GM18870 (cell line): ENCODE data around the gene GTF3C1.
A peak's percentile ranks its signal among the peaks of the same experiment; 100 is the strongest.
"Not testable (repeated sequence)": the region's sequence is repeated elsewhere in the genome, so short reads cannot be mapped to it uniquely, and the experiment has no call there.

Experiments
- ATAC-seq: cut with Tn5 transposase; IDR thresholded peaks from one replicate; pipeline ENCODE4 v1.9.1; 2021; ENCODE audit warnings: moderate library complexity; ENCODE audit not compliant: unreplicated experiment

The GTF3C1 gene

DNA sequence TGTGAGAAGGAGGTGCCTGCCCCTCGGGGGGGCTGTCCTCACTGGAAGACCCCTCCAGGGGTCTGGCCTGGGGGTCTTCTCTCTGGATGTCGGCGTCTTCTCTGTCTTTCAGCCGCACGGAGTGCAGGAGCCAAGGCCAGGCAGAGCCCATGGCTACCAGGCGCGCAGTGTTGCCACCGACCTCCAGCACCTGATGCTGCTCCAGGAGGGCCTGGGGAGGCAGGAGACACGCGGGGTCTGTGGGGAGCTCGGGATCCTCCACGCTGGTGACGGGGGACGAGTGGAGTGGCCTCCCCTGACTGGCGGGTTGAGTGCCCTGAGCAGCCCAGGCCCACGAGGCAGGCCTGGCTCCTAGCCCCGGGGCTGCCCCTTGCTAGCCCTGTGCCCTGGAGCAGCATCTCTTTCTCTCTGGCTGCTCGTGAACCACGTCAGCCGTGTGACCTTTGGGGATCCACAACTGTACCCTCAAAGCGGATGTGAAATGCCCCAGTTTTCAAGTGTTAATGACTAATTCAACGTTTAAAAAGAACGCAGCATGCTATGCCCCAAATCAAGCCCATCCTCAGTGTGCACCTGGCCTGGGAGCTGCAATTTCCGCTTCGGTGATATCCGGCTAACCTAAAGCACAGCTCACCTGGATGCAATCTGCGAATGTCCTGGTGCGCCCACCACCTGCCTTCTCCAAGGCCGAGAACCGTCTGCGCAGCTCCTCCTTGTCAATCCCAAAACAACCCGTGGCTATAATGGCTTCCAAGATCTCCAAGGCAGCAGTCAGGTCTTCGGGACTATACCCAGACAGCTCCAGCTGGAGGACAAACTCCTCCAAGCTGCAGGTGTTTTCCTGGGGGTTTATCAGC, 84.9 kb downstream of the GTF3C1 start:
- no peak for ATAC-seq

DNA sequence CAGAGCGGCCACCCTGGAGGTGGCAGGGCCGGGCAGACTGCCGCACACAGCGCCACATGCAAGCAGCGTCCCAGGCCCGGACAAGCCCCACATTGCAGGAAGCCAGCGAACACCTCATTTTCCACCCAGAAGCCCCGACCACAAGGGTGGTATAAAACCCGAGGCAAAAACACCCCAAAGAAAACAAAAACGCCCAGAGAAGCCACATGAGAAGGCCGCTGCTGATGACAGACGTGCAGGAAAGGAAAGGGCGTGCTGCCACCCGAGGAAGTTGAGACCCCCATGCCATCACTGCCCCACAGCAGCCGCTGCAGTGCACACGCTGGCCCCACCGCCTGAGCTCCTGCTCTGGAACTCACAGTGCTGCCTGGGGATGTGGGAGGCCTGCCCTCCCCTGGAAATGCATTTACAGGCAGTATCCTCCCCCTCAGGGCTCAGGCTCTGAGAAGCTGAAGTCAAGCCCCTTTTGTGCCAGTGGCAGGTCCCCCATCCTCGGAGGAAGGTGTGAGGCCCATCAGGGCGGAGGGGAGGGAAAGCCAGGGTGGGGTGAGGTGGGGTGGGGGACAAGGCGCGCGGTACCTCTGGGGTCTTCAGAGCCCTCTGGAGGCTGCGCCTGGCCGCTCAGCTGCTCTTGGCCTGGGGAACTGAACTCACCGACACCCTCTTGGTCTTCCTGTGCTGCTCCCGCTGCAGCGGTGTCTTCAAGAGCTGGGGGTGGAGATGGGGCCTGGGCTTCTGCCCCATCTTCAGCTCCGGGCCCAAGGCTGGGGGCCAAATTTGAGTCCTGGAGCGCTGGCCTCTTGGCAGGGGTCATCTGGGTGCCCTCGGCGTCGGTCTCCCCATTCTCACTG, 85.7 kb downstream of the GTF3C1 start:
- no peak for ATAC-seq

DNA sequence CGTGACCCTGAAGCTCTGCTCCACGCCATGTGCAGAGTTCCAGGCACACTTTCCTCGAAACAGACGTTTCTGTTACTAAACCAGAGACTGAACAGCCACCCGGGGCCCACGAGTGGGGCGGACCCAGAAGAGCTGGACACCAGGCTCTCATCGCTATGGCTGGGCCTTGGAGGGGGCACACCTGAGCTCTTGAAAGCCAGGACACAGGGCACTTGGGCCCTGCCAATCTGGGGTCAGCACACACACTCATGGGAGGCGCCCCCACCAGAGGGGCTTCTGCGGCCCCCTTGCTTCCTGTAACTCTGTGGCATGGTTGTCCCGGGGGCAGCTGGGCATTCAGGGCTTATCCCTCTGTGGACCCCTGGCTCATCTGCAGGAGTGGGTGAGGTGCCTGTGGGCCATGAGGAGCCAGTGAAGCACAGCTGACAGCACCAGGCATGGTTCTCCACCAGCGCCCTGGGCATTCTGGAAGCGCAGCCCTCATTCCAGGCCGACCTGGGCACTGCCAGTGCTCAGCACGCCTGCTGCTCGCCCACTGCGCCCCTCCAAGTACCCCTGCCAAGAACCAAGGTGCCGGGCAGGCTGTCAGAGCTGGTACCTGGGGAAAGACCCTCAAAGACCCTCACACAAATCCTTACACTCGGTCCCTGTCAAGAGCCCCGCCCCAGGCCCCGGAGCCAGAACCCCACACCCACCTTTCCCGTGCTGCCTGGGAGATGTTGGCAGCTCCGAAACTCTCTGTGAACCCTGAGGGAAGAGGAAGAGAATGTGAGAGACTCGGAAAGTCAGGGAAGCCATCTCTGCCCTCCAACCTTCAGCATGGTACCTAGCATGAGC, 86.6 kb downstream of the GTF3C1 start:
- ATAC-seq: no peak

DNA sequence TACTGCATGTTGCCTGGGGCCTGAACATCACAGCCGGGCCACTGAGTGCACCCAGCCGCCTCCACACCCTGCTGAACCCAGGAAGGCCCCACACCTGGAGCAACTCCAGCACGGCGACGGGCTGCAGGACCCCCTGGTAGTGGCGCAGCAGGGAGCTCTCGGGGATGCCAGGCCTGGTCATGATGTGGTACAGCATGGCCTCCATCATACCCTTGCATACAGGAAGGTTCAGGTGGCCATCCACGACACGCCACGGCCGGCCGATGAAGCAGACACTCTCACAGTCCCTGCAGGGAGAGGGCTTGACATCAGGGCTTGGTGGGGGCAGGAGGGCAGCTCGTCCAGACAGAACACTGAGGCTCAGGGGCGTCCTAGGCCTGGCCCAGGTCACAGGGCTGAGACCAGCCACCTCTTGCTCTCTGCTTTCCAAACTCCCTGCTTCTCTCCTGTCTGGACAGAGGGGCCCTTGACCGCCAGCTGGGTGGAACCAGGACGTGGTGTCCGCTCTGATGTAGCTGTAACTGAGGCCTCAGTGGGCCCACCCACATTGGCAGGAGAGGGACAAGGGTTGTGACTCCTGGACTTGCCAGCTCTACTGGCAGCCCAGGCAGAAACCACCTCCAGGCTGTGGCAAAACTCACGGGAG, 87.4 kb downstream of the GTF3C1 start:
- no peak for ATAC-seq

DNA sequence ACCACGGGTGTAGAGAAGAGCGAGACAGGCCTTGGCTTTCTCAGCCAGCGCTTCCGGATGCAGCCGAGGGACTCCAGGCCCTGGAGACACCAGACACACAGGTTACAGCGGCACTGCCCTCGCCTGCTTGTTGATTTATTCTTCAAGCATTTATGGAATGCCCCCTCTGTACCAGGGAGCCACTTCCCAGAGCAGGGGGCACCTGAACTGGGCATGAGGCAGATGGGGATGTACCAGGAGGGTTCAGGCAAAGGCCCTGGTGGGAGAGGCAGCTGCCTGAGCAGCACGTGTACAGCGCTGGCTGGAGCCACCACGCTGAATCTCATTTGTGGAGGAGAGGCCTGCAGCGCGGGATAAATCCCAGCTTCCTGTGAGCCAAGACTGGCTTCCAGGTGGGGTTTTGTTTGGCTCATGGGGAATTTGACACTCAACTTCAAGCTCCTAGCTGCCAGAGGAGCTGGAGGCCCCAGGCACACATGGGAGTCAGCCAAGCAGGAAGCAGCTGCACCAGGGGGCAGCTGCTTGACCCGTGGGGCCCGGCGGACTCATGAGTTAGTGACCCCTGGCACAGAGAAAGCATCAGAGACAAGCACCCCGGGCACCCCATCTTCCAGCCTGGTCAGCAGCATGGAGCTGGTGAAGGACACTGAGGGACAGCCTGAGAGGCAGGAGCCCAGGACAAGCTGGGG, 88.1 kb downstream of the GTF3C1 start:
- no peak for ATAC-seq

DNA sequence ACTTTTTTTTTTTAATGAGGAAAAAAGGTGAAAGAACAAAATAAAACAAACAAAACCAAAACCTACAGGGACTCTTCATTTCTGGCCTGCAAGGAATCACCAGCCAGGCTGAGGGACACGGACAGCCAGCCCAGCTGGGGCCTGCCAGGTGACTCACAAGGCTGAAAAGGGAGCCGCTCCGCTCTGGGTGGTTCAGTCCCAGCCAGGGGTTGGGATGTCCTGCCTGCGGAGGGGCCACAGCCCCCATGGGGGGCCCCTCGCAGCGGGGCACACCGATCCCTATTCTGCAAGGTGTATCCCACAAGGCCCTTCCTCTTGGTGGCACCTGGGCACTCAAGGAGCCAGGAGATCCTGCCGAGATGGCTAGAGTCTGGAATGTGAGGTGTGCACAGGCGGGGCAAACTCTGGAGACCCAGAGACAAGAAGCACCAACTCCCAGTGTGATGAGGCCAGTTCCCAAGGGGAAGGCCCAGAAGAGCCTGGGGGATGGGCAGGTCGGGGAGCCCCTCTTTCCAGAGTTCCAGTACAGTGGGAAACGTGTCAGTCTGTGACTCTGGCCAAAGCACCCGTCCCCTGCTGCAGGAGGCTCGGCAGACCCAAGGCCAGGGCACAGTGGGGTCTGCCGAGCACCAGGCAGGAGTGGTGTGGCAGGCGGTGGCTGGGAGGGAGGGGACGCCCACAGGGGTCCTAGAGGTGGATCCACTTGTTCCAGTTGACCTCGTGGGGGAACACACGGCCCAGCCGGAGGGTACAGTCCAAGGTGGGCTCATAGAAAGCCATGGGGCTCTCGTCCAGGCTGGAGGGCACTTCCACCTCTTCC, 88.8 kb downstream of the GTF3C1 start:
- no peak for ATAC-seq

DNA sequence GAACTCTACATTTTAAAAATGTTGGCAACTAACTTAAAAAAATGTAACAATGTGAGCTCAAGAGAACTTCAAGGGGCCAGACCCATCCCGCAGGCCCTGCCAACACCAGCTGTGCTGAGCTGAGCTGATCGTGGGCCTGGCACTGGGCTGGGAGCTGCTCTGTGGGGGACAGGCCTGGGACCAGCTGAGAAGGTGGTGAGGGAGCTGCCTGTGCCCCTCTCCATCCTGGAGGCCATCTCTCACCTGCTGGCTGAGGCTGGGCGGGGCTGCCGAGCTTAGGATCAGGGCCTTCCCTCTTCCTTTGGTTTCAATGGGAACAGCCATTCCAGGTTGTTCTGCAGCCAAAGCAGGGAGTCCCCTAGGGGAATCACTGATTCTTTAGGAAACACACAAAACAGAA, 89.5 kb downstream of the GTF3C1 start:
- ATAC-seq: no peak

DNA sequence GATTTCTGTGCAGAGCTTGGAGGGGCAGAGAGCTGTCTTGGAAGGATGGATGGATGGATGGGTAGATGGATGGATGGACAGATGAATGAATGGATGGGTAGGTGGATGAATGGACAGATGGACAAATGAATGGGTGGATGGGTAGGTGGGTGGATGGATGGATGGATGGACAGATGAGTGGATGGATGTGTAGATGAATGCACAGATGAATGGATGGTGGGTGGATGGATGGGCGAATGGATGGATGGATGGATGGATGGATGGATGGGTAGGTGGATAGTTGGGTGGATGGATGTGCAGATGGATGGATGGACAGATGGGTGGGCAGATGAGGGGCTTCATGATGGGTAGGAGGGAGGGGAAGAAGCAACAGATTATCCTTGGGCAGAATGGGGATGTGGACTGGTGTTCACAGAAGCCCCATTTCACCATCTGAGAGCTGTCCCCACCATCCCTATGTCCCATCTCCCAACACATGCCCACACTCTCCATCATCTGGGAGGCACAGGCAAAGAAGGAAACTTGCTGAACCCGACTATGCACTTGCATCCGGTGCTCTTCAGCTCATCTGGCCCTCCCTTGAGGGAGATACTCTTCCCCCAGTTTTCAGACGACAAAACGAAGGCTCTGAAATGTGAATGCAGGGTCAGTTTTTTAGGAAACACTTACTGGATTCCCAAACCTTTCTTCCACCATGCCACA, 90.6 kb downstream of the GTF3C1 start:
- ATAC-seq: no peak

DNA sequence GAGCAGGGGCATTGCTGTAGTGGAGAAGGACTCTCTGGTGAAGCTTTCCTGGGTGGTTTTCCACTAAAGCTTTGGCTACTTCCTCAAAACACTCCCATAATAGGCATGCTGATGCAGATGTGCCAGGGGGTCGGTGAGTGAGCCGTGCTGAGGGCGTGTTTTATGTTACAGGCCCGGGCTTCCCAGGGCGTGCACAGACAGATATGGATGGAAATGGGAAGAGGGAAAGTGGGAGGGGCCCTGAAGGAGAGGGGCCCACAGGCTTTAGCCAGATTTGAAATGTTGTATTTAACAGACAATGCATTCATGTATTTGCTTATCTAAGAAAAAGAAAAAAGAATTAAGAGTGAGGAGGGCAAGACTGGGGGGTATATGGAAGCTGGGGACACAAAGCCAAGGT, 91.5 kb downstream of the GTF3C1 start:
- ATAC-seq: no peak

DNA sequence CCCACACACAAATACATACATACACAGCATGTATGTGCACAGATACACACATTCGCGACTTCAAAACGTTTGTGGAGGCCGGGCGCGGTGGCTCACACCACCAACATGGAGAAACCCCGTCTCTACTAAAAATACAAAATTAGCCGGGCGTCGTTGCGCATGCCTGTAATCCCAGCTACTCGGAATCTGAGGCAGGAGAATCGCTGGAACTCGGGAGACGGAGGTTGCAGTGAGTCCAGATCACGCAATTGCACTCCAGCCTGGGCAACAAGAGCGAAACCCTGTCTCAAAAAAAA, 92.2 kb downstream of the GTF3C1 start:
- not testable (repeated sequence) for ATAC-seq

DNA sequence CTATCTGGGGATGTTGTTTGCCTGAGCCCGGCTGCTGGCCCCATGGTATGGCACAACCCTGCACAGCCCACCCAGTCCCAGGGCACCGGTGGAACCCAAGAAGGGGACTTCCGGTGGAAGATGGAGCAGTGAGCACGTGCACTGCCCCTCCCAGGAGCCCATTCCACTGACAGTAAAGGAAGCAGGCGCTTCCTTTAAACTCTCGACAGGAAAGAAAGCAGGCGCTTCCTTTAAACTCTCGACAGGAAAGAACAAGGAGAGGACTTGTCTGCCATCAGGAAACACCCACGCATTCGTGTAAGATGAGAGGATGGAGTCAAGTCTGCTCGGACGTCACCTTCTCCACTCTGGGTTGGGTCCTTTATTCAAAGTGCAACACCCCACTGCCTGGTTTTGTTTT, 94.0 kb downstream of the GTF3C1 start:
- no peak for ATAC-seq

DNA sequence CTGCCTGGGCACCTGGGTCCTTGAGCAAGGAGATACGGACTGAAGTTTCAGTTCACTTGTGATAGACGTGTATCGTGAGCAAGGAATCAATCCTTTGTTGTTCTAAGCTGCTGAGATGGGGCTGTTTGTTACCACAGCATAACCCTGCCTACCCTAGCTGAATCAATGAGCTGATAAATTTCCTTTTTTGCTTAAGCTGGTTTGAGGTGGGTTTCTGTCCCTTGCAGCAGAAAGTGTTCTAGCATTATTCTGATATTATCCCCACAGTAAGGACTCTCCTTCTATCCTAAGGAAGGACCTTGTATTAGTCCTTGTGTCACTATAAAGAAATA, 96.3 kb downstream of the GTF3C1 start:
- ATAC-seq: no peak

DNA sequence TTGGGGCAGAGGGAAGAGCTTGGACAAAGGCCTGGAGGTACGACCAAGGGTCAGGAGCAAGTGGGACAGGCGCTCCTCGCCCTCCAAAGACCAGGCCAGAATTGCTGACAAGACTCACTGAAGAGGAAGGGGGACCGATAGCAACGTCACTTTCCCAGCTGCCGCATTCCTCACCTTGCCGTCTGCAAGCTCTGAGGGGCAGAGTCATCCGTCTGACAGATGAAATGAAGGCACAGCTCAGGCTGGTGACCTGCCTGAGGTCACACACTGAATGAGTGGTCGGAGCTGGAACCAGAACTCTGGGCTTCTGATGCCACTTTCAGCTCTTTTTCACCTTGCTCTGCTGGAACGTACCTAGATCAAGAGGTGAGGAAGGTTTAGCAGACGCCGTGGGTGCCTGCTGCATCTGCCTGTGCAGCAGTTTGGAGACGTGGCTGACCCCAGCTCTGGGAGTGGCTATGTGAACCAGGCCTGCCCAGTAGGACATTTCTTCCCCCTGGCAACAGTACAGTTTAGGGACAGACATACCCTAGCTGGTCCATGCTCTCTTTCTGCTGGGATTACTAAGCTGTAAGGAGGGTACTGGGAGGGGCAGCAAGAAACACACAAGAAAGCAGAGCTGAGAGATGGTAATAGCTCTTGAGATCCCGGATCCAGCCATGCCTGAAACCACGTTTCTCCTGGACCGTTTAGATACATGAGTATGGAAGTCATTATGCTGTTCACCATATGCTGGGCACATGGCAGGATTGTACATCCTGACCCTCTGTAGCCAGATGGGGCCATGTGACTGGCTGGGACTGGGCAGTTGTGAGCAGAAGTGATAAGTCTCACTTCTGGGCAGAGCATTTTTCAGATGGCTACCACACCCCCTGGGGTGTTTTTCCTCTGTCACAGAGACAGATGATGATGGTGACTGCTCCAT, 96.9 kb downstream of the GTF3C1 start:
- no peak for ATAC-seq

DNA sequence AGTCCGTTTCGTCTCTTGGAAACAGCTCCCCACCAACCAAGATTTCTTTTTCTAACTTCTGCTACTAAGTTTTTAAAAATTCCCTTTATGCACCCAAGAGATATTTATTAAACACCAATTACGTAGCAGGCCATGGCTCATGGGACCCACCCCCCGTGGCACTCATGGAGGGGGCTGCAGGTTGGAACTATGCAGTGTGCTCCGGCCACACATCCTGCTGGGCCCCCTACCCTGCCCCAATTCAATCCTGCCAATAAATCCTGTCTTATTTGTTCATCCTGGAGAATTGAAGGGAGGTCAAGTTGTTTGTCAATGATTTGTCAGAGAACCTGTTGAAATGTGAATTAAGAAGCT, 99.5 kb downstream of the GTF3C1 start:
- peak; percentile 23 for ATAC-seq

DNA sequence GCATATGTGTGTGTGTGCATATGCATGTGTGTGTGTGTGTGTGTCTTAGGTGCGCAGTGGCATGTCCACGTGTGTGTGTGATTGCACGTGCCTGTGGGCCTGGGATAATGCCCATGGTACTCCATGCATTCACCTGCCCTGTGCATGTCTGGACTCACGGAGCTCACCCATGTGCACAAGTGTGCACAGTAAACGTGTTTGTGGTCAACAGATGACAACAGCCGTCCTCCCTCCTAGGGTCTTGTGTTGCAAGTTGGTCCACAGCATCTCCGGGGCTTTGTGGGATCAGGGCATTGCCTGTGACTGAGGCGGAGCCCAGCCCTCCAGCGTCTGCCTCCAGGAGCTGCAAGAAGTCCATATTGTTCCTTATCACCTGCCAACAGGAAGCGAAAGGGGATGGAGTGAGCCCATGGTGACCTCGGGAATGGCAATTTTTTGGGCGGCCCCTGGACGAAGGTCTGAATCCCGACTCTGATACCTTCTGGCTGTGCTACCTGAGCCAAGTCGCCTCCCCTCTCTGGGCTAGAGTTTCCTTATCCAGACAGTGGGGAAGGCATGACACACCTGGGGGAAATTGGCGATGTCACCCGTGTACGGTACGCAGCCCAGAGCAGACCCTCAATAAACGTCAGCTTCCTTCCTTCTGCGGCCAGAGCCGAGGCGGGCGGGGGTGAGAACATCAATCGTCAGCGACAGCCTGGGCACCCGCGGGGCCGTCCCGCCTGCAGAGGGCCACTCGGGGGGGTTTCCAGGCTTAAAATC, 100.1 kb downstream of the GTF3C1 start:
- ATAC-seq: peak; percentile 38

DNA sequence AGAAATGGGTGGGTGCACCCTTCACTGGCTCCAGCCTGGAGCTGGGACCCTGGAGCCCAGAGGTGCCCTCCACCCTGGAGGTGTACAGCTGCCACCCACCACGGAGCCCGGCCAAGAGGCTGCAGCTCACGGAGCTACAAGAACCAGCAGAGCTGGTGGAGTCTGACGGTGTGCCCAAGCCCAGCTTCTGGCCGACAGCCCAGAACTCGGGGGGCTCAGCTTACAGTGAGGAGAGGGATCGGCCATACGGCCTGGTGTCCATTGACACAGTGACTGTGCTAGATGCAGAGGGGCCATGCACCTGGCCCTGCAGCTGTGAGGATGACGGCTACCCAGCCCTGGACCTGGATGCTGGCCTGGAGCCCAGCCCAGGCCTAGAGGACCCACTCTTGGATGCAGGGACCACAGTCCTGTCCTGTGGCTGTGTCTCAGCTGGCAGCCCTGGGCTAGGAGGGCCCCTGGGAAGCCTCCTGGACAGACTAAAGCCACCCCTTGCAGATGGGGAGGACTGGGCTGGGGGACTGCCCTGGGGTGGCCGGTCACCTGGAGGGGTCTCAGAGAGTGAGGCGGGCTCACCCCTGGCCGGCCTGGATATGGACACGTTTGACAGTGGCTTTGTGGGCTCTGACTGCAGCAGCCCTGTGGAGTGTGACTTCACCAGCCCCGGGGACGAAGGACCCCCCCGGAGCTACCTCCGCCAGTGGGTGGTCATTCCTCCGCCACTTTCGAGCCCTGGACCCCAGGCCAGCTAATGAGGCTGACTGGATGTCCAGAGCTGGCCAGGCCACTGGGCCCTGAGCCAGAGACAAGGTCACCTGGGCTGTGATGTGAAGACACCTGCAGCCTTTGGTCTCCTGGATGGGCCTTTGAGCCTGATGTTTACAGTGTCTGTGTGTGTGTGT, 100.9 kb downstream of the GTF3C1 start:
- no peak for ATAC-seq
